Fibroblast of villous mesenchyme (primary cell): ENCODE measurements around the gene ZNF423. TPM values are rescaled to one million over a fixed set of nuclear protein-coding genes. Genes with fewer than 3 reads are reported as not detected.
"Not testable (repeated sequence)": the region's sequence is repeated elsewhere in the genome, so short reads cannot be mapped to it uniquely, and the experiment has no call there.

Experiments used
- DNase-seq: peaks from one replicate; pipeline ENCODE4 v3.0.0-alpha.2; 2010; ENCODE audit warnings: low read depth
- H3K4me3 ChIP-seq: 2 replicates; pipeline ENCODE4 v1.5.1; 2011; ENCODE audit warnings: low read depth, mild to moderate bottlenecking, low read length
- total RNA-seq: library from RNA; depleted of rRNA; stranded (reverse); fragments of >200 nt; gene quantifications from 2 replicates; pipeline ENCODE4 v1.2.3, GENCODE V29; 2012
- TF ChIP-seq, protein P1 (sequence below): IDR thresholded peaks from 2 replicates; pipeline ENCODE4 v1.5.1; 2012; ENCODE audit warnings: low read depth, mild to moderate bottlenecking, low read length; ENCODE audit not compliant: insufficient read depth

Gene ZNF423
- total RNA-seq, 1 donor, result 0.43 TPM

DNA sequence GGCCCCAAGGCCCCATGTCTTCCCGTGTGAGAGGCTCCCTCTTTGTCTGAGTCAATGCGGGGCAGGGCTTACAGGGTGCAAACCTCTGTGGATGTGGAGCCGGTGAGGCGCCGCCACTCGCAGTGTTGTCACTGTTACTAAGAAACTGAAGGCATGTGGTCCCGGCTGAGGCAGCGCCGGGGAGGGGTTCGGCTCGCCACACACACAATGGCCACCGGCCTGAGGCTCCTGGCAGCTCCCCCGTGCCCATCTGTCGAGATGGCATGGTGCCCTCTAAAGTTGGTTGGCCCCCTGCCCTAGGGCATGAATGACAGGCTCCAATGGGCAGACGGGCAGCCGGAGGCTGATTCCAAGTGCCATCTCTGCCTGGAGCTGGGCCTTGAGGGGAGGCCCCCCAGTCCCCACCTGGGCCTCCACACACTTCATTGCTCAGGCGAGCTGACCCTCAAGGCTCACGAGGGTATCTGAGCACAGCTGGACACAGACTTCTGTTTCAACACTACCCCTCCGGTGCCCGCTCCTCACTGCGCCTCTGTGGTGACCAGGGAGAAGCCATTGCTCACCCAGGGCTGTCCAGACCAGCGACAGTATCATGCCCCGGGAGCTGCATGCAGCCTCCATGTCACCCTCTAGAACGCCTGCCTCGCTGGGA lies 345.1 kb downstream of the ZNF423 start:
- H3K4me3 ChIP-seq, result no peak overlapping the region
- TF ChIP-seq, protein P1, sequence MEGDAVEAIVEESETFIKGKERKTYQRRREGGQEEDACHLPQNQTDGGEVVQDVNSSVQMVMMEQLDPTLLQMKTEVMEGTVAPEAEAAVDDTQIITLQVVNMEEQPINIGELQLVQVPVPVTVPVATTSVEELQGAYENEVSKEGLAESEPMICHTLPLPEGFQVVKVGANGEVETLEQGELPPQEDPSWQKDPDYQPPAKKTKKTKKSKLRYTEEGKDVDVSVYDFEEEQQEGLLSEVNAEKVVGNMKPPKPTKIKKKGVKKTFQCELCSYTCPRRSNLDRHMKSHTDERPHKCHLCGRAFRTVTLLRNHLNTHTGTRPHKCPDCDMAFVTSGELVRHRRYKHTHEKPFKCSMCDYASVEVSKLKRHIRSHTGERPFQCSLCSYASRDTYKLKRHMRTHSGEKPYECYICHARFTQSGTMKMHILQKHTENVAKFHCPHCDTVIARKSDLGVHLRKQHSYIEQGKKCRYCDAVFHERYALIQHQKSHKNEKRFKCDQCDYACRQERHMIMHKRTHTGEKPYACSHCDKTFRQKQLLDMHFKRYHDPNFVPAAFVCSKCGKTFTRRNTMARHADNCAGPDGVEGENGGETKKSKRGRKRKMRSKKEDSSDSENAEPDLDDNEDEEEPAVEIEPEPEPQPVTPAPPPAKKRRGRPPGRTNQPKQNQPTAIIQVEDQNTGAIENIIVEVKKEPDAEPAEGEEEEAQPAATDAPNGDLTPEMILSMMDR, result no peak
- DNase-seq, result no peak

DNA sequence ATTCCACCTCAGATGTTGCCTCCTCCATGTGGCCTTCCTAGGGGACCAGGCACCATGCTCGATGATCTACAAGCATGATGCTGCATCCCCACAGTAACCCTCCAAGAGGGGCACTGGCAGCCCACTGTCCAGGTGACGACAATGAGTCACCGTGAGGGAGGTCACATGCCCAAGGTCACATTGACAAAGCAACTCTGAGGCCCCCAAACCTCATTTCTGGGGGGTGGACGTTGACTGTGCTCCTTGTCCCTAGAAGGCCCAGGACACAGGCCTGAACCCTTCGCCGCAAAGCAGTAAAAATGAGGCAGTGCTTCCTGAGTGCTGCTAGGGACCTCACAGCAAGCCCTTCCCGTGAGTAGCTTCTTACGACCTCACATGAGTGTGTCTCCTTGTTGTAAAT lies 345.8 kb downstream of the ZNF423 start:
- TF ChIP-seq, protein P1, result no peak
- no peak for DNase-seq
- no peak overlapping the region for H3K4me3 ChIP-seq

DNA sequence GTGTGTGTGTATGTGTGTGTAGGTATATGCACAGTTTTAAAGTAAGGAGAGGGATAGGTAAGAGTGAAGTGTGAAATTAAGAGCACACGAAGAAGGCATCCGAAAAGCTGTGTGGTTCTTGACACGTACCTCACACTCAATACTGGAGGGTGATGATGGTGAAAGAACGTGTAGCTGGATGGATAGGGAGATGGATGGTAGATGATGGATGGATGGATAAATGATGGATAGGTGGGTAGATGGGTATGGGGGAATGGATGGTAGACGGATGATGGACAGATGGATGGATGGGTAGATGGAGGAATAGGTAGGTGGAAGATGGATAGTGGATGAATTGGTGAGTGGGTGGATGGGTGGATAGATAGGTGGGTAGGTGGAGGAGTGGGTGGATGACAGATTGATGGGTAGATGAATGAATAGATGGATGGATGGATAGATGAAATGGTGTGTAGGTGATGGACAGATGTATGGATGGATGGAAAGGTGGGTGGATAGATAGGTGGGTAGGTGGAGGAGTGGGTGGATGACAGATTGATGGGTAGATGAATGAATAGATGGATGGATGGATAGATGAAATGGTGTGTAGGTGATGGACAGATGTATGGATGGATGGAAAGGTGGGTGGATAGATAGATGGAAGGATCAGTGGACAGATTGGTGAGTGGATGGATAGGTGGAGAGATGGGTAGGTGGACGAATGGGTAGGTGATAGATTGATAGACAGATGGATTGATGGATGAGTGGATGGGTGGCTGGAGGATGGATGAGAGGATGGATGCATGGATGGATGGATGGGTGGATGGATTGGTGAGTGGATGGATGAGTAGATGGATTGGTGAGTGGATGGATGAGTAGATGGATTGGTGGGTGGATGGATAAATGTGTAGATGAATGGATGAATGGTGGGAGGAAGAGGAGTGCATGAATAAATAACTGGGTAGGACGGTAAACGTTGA lies 349.6 kb downstream of the ZNF423 start:
- DNase-seq, H3K4me3 ChIP-seq: not testable (repeated sequence)

DNA sequence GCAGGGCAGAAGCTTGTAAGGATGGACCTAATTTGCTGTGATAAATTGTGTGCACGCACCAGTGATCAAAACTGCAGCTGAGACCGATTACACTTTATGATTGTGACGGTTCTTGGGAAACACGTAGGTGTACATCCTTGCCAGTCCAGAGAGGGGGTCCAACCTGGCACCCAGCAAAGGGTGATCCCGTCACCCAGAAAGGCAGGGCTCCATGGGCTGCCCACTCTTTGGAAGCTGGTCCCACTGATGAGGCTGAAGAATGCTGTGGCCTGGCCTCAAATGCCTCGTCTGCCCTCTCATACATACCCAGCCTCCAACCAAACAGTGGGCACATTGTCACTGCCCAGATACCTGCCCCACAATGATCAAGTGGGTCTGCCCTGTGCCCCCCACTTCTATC lies 350.4 kb downstream of the ZNF423 start:
- DNase-seq, result no peak
- TF ChIP-seq, protein P1, result no peak
- no peak overlapping the region for H3K4me3 ChIP-seq

DNA sequence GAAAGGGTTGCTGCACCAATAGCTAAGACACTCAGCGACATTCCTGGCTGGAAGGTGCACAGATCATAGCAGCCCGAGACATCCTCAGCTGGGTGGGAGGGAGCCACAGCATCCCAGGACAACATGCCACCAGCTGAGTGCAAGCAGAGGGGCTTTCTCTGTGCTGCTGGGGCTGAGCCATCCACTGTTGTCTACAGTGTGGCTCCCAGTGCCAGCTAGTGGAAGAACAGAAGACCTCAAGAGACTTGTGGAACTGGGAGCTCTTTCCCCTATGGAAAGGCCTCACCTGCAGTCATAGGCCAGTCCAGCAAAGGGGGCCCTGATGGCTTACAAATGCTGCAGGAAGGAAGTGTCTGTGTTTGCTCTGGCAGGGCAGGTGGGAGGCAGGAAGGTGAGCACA lies 351.3 kb downstream of the ZNF423 start:
- DNase-seq, result no peak
- TF ChIP-seq, protein P1, result no peak

DNA sequence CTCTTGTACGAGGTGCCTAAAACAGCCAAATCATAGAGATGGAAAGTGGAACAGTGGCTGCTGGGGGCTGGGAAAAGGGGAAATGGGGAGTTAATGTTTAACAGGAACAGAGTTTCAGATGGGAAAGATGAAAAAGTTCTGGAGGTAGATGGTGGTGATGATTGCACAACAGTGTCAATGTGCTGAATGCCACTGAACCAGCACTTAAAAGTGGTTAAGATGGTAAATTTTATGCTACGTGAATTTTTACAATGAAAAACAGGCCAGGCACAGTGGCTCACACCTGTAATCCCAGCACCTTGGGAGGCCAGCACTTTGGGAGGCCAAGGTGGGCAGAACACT lies 351.9 kb downstream of the ZNF423 start:
- no peak overlapping the region for H3K4me3 ChIP-seq
- TF ChIP-seq, protein P1, result no peak
- DNase-seq, result no peak

More for the DNA sequence above, 351.3 kb downstream of the ZNF423 start:
- no peak overlapping the region for H3K4me3 ChIP-seq

DNA sequence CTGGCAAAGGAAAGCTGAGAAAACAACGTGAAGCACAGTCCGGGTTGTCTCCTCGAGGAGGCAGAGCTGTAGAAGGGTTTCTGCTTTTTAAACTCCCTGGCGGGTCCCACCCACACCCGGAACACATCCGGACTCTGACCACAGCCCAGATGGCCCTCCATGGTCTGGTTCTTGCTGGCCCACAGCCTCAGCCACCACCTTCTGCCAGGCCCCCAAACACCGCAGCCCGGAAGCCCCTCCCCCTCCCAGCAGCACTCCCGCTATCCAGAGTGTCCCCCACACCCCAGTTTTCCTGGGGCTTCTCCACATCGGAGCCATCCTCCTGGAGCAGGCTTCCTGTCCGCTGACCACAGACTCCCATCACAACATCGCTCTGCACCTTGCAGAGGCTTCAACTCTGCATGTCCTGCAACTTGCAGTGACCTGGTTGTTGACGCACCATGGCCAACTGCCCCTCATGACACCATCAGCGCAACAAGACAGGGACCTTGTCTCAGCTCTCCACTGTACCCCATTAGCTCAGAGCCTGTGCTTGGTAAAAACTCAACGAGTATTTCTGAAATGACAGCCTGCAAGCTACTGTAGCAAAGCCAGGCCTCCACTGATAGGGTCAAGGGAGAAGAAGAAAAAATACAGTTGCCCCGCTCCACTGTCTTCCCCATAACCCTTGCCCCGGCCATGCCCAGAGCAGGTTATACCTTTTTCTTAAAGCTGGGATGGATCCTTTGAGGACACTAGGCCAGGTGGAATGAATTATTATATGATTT lies 352.5 kb downstream of the ZNF423 start:
- H3K4me3 ChIP-seq, result no peak overlapping the region
- DNase-seq, result no peak
- TF ChIP-seq, protein P1, result no peak
